Gastrocnemius medialis (tissue), 4 donors: ENCODE results near the gene AKAP6.

Source experiments
- POLR2A ChIP-seq, 2 donors: fragments of 450-650 bp; IDR thresholded peaks; one replicate each; pipeline ENCODE4 v1.6.1; 2017; ENCODE audit warnings: antibody characterized with exemption in 2 of 2, mild to moderate bottlenecking in 2 of 2, moderate library complexity in 2 of 2
- TF ChIP-seq, protein P1 (sequence below), 5 experiments: fragments of 450-650 bp in 3 of 5; fragments of 200-600 bp in 2 of 5; sonication (generic) in 2 of 5; IDR thresholded peaks in 4 of 5; conservative IDR thresholded peaks in 1 of 5; 1 replicate in 4 of 5; 2 replicates in 1 of 5; pipeline ENCODE4 v1.5.1; 2016 to 2019; ENCODE audit warnings: antibody characterized with exemption in 5 of 5, mild to moderate bottlenecking in 3 of 5, moderate library complexity in 3 of 5

DNA sequence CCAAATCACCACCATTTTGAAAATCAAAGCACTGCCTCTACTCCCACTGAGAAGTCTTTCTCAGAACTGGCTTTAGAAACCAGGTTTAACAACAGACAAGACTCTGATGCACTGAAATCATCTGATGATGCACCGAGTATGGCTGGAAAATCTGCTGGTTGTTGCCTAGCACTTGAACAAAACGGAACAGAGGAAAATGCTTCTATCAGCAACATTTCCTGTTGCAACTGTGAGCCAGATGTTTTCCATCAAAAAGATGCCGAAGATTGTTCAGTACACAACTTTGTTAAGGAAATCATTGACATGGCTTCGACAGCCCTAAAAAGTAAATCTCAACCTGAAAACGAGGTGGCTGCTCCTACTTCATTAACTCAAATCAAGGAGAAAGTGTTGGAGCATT, 494.6 kb downstream of the AKAP6 start:
- TF ChIP-seq, protein P1, sequence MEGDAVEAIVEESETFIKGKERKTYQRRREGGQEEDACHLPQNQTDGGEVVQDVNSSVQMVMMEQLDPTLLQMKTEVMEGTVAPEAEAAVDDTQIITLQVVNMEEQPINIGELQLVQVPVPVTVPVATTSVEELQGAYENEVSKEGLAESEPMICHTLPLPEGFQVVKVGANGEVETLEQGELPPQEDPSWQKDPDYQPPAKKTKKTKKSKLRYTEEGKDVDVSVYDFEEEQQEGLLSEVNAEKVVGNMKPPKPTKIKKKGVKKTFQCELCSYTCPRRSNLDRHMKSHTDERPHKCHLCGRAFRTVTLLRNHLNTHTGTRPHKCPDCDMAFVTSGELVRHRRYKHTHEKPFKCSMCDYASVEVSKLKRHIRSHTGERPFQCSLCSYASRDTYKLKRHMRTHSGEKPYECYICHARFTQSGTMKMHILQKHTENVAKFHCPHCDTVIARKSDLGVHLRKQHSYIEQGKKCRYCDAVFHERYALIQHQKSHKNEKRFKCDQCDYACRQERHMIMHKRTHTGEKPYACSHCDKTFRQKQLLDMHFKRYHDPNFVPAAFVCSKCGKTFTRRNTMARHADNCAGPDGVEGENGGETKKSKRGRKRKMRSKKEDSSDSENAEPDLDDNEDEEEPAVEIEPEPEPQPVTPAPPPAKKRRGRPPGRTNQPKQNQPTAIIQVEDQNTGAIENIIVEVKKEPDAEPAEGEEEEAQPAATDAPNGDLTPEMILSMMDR (IDR thresholded peaks at IDR 0.05 in 4 of 5, conservative IDR thresholded peaks at IDR 0.05 in 1 of 5) = no peak
- no peak for TF ChIP-seq POLR2A (IDR thresholded peaks at IDR 0.05)
